IgD-negative memory B cell (primary cell): ENCODE data around the gene ODR4. TPM values are rescaled to one million over a fixed set of nuclear protein-coding genes. Genes with fewer than 3 reads are reported as not detected.
A peak's percentile ranks its signal among the peaks of the same experiment; 100 is the strongest.

Experiments used
- H3K27ac Mint-ChIP-seq, 3 donors: one replicate each; pipeline ENCODE4 v1.8.0; 2020 to 2022; ENCODE audit warnings: mild to moderate bottlenecking in 3 of 3, mixed read lengths in 3 of 3, moderate library complexity in 1 of 3
- H3K27me3 Mint-ChIP-seq: one replicate; pipeline ENCODE4 v1.8.0; 2021; ENCODE audit warnings: mixed read lengths
- H3K36me3 Mint-ChIP-seq: one replicate; pipeline ENCODE4 v1.8.0; 2020; ENCODE audit warnings: mild to moderate bottlenecking, mixed read lengths
- H3K4me1 Mint-ChIP-seq, 3 donors: one replicate each; pipeline ENCODE4 v1.8.0; 2020 to 2022; ENCODE audit warnings: mixed read lengths in 3 of 3, mild to moderate bottlenecking in 1 of 3
- H3K4me3 Mint-ChIP-seq, 4 donors: one replicate each; pipeline ENCODE4 v1.8.0; 2020 to 2022; ENCODE audit warnings: mild to moderate bottlenecking in 4 of 4, mixed read lengths in 4 of 4, moderate library complexity in 3 of 4
- H3K9me3 Mint-ChIP-seq, 3 donors: one replicate each; pipeline ENCODE4 v1.8.0; 2020 to 2021; ENCODE audit warnings: mixed read lengths in 3 of 3, mild to moderate bottlenecking in 1 of 3
- polyA plus RNA-seq: library from polyadenylated mRNA; unstranded; fragments of 300-500 nt; fragmentation: Illumina TruSeq; gene quantifications from one replicate; pipeline ENCODE4 v1.2.3, GENCODE V29; 2021

ODR4 gene
- polyA plus RNA-seq, 1 donor from 2014 or later = 6.5 TPM

- no peak overlapping the region for H3K4me3 Mint-ChIP-seq
- no peaks in the 10 kb centered on the region for H3K9me3 Mint-ChIP-seq
Measured at GRCh38 chr1:186403632-186404031, 28.0 kb downstream of the ODR4 start.

GRCh38 chr1:186404454-186405051 is 28.9 kb downstream of the ODR4 start:
- Mint-ChIP-seq H3K27me3 (no peaks in the 10 kb centered on the region), H3K4me3 (no peak overlapping the region), H3K36me3 (peaks cover 11% of the 10 kb centered on the region), H3K9me3 (no peaks in the 10 kb centered on the region), H3K27ac (no peak overlapping the region), H3K4me1 (peaks cover 0 to 5% (median 1%) of the 10 kb centered on the region in 3 donors)

More at GRCh38 chr1:186403632-186404031, 28.0 kb downstream of the ODR4 start:
- Mint-ChIP-seq H3K4me1 (peaks cover 0 to 5% (median 1%) of the 10 kb centered on the region in 3 donors), H3K27me3 (no peaks in the 10 kb centered on the region), H3K27ac (no peak overlapping the region), H3K36me3 (peaks cover 11% of the 10 kb centered on the region)

GRCh38 chr1:186409091-186409490 is 33.5 kb downstream of the ODR4 start:
- H3K27me3 Mint-ChIP-seq = no peaks in the 10 kb centered on the region
- H3K4me1 Mint-ChIP-seq = peaks cover 0 to 5% (median 1%) of the 10 kb centered on the region in 3 donors
- H3K4me3 Mint-ChIP-seq = peak overlapping the region in 2 of 4 donors; percentile 12 to 37
- no peaks in the 10 kb centered on the region for H3K9me3 Mint-ChIP-seq
- no peak overlapping the region for H3K27ac Mint-ChIP-seq
- H3K36me3 Mint-ChIP-seq = peaks cover 10% of the 10 kb centered on the region

GRCh38 chr1:186413319-186413718 is 37.7 kb downstream of the ODR4 start:
- Mint-ChIP-seq H3K27ac (no peak overlapping the region), H3K36me3 (no peaks in the 10 kb centered on the region), H3K4me3 (no peak overlapping the region), H3K4me1 (no peaks in the 10 kb centered on the region), H3K27me3 (no peaks in the 10 kb centered on the region), H3K9me3 (no peaks in the 10 kb centered on the region)

GRCh38 chr1:186418503-186418902 is 42.9 kb downstream of the ODR4 start:
- peaks cover 0 to 3% (median 0%) of the 10 kb centered on the region in 3 donors for H3K4me1 Mint-ChIP-seq
- H3K4me3 Mint-ChIP-seq = no peak overlapping the region
- H3K27ac Mint-ChIP-seq = no peak overlapping the region
- no peaks in the 10 kb centered on the region for H3K27me3 Mint-ChIP-seq
- H3K9me3 Mint-ChIP-seq = no peaks in the 10 kb centered on the region
- peaks cover 3% of the 10 kb centered on the region for H3K36me3 Mint-ChIP-seq

GRCh38 chr1:186420311-186420710 is 44.7 kb downstream of the ODR4 start:
- H3K4me3 Mint-ChIP-seq = no peak overlapping the region

GRCh38 chr1:186420923-186421322 is 45.3 kb downstream of the ODR4 start:
- H3K4me3 Mint-ChIP-seq = no peak overlapping the region
- H3K9me3 Mint-ChIP-seq = no peaks in the 10 kb centered on the region
- no peaks in the 10 kb centered on the region for H3K27me3 Mint-ChIP-seq
- H3K4me1 Mint-ChIP-seq = peaks cover 0 to 3% (median 0%) of the 10 kb centered on the region in 3 donors
- H3K36me3 Mint-ChIP-seq = peaks cover 5% of the 10 kb centered on the region
- H3K27ac Mint-ChIP-seq = peak overlapping the region in 2 of 3 donors; percentile 35 to 69

More at GRCh38 chr1:186420311-186420710, 44.7 kb downstream of the ODR4 start:
- Mint-ChIP-seq H3K4me1 (peaks cover 0 to 3% (median 0%) of the 10 kb centered on the region in 3 donors), H3K27ac (peak overlapping the region in 2 of 3 donors; percentile 42 to 69), H3K9me3 (no peaks in the 10 kb centered on the region), H3K36me3 (peaks cover 5% of the 10 kb centered on the region), H3K27me3 (no peaks in the 10 kb centered on the region)

- peaks cover 0 to 3% (median 0%) of the 10 kb centered on the region in 3 donors for H3K4me1 Mint-ChIP-seq
- no peak overlapping the region for H3K27ac Mint-ChIP-seq
- no peaks in the 10 kb centered on the region for H3K27me3 Mint-ChIP-seq
- no peaks in the 10 kb centered on the region for H3K9me3 Mint-ChIP-seq
- no peak overlapping the region for H3K4me3 Mint-ChIP-seq
- peaks cover 5% of the 10 kb centered on the region for H3K36me3 Mint-ChIP-seq
Measured at GRCh38 chr1:186421446-186421845, 45.8 kb downstream of the ODR4 start.

- H3K4me1 Mint-ChIP-seq = peaks cover 0 to 3% (median 0%) of the 10 kb centered on the region in 3 donors
- peaks cover 0 to 3% (median 0%) of the 10 kb centered on the region in 3 donors for H3K9me3 Mint-ChIP-seq
- peaks cover 6% of the 10 kb centered on the region for H3K36me3 Mint-ChIP-seq
- H3K27me3 Mint-ChIP-seq = no peaks in the 10 kb centered on the region
- peak overlapping the region in 1 of 3 donors; percentile 32 for H3K27ac Mint-ChIP-seq
- H3K4me3 Mint-ChIP-seq = no peak overlapping the region
Measured at GRCh38 chr1:186424539-186424938, 48.9 kb downstream of the ODR4 start.

GRCh38 chr1:186426118-186426517 is 50.5 kb downstream of the ODR4 start:
- Mint-ChIP-seq H3K4me1 (no peaks in the 10 kb centered on the region), H3K27me3 (no peaks in the 10 kb centered on the region), H3K27ac (peak overlapping the region in 1 of 3 donors; percentile 40), H3K36me3 (peaks cover 6% of the 10 kb centered on the region), H3K4me3 (no peak overlapping the region), H3K9me3 (peaks cover 0 to 3% (median 0%) of the 10 kb centered on the region in 3 donors)

- Mint-ChIP-seq H3K4me3 (no peak overlapping the region), H3K4me1 (no peaks in the 10 kb centered on the region), H3K36me3 (peaks cover 6% of the 10 kb centered on the region), H3K9me3 (peaks cover 0 to 3% (median 0%) of the 10 kb centered on the region in 3 donors), H3K27ac (no peak overlapping the region), H3K27me3 (no peaks in the 10 kb centered on the region)
Measured at GRCh38 chr1:186429017-186429416, 53.4 kb downstream of the ODR4 start.

GRCh38 chr1:186435336-186435735 is 59.7 kb downstream of the ODR4 start:
- Mint-ChIP-seq H3K36me3 (peaks cover 7% of the 10 kb centered on the region), H3K4me3 (no peak overlapping the region), H3K9me3 (no peaks in the 10 kb centered on the region), H3K27me3 (no peaks in the 10 kb centered on the region), H3K4me1 (no peaks in the 10 kb centered on the region), H3K27ac (no peak overlapping the region)

- H3K27ac Mint-ChIP-seq = no peak overlapping the region
- peaks cover 9% of the 10 kb centered on the region for H3K36me3 Mint-ChIP-seq
- H3K4me1 Mint-ChIP-seq = peaks cover 0 to 1% (median 0%) of the 10 kb centered on the region in 3 donors
- H3K27me3 Mint-ChIP-seq = no peaks in the 10 kb centered on the region
- H3K9me3 Mint-ChIP-seq = no peaks in the 10 kb centered on the region
- no peak overlapping the region for H3K4me3 Mint-ChIP-seq
Measured at GRCh38 chr1:186438567-186438966, 62.9 kb downstream of the ODR4 start.

- no peak overlapping the region for H3K4me3 Mint-ChIP-seq
- no peaks in the 10 kb centered on the region for H3K27me3 Mint-ChIP-seq
- H3K36me3 Mint-ChIP-seq = peaks cover 9% of the 10 kb centered on the region
Measured at GRCh38 chr1:186440584-186440983, 64.9 kb downstream of the ODR4 start.

GRCh38 chr1:186442651-186443375 is 67.2 kb downstream of the ODR4 start:
- no peaks in the 10 kb centered on the region for H3K27me3 Mint-ChIP-seq
- peaks cover 0 to 1% (median 0%) of the 10 kb centered on the region in 3 donors for H3K4me1 Mint-ChIP-seq
- H3K27ac Mint-ChIP-seq = no peak overlapping the region
- H3K4me3 Mint-ChIP-seq = no peak overlapping the region
- no peaks in the 10 kb centered on the region for H3K9me3 Mint-ChIP-seq
- H3K36me3 Mint-ChIP-seq = peaks cover 7% of the 10 kb centered on the region

More at GRCh38 chr1:186440584-186440983, 64.9 kb downstream of the ODR4 start:
- Mint-ChIP-seq H3K4me1 (peaks cover 0 to 1% (median 0%) of the 10 kb centered on the region in 3 donors), H3K9me3 (no peaks in the 10 kb centered on the region), H3K27ac (no peak overlapping the region)
